Measurements from ENCODE around the gene TNFSF4.

DNA sequence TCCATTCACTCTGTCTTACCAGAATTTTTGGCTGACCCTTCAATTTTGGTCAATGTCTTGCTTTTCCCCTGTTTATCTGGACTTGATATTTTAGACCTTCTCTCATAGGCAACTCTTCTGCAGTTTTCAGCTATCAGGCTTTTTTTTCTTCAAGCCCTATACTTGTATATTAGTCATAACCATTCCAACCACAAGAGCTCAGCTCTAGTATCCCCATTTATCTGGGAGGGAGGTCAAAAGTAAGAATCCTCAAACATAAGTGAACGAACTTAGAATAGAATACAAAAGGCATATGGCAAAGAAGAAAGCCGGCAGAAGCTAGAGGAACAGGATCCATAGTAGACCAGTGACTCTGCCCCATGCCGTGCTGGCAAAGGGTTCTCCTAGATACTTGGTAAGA, 45.9 kb upstream of the TNFSF4 start:
- TF ChIP-seq, protein P1, sequence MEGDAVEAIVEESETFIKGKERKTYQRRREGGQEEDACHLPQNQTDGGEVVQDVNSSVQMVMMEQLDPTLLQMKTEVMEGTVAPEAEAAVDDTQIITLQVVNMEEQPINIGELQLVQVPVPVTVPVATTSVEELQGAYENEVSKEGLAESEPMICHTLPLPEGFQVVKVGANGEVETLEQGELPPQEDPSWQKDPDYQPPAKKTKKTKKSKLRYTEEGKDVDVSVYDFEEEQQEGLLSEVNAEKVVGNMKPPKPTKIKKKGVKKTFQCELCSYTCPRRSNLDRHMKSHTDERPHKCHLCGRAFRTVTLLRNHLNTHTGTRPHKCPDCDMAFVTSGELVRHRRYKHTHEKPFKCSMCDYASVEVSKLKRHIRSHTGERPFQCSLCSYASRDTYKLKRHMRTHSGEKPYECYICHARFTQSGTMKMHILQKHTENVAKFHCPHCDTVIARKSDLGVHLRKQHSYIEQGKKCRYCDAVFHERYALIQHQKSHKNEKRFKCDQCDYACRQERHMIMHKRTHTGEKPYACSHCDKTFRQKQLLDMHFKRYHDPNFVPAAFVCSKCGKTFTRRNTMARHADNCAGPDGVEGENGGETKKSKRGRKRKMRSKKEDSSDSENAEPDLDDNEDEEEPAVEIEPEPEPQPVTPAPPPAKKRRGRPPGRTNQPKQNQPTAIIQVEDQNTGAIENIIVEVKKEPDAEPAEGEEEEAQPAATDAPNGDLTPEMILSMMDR (IDR thresholded peaks at IDR 0.05), result no peak
- no peak for TF ChIP-seq POLR2A (IDR thresholded peaks at IDR 0.05)
